ENCODE measurements around the gene NPLOC4. TPM values are rescaled to one million over a fixed set of nuclear protein-coding genes. Genes with fewer than 3 reads are reported as not detected.

NPLOC4 gene
- total and polyA plus RNA-seq, 2 of the 8 experiments (the other 6 are each of a cell fraction or from before 2014, with no cell fraction given): 70.7 to 92.7 TPM

GRCh38 chr17:81667754-81668153 is 30.8 kb upstream of the NPLOC4 start:
- Histone ChIP-seq H4K8ac (ENCODE audit: extremely low read depth, insufficient read depth, low read length) (no peak overlapping the region), H2BK20ac (ENCODE audit: low read length) (no peak overlapping the region), H3K9ac (replicated peaks in 1 of 4; ENCODE audit: extremely low read depth in 1 of 4, low read depth in 3 of 4, low read length in 3 of 4) (no peak overlapping the region), H3K27ac (ENCODE audit: low read depth, low read length) (no peak overlapping the region), H4K91ac (replicated peaks; ENCODE audit: insufficient read length, low read length) (no peak overlapping the region), H3K18ac (ENCODE audit: extremely low read depth, low read length) (no peak overlapping the region), H2AFZ (ENCODE audit: low read length) (no peak overlapping the region), H4K5ac (ENCODE audit: insufficient read length, low read depth, low read length) (no peak overlapping the region), H3K4me2 (ENCODE audit: insufficient read depth in 1 of 2, low read depth in 2 of 2, low read length in 2 of 2) (peak overlapping the region; percentile 18 to 64; a peak in 3 of 4 replicates), H3K79me2 (ENCODE audit: control insufficient read depth in 1 of 2, insufficient read depth in 2 of 2, low read length in 2 of 2) (peaks cover 0 to 24% of the 10 kb centered on the region in 2 experiments; a peak in 2 of 4 replicates), H2BK5ac (ENCODE audit: low read depth, low read length) (no peak overlapping the region), H3K23ac (ENCODE audit: insufficient read length) (no peak overlapping the region), H2BK12ac (ENCODE audit: low read depth, low read length) (no peak overlapping the region), H3K56ac (replicated peaks; ENCODE audit: insufficient read length, low read depth, low read length) (no peak overlapping the region), H4K20me1 (replicated peaks in 1 of 2; ENCODE audit: control insufficient read depth in 1 of 2, insufficient read depth in 2 of 2, low read length in 2 of 2) (peaks cover 8 to 15% of the 10 kb centered on the region in 2 experiments), H3K4me3 (ENCODE audit: extremely low read depth in 1 of 4, insufficient read depth in 2 of 4, low read depth in 3 of 4, low read length in 4 of 4) (peak overlapping the region in 2 of 4 experiments; percentile 10 to 88; a peak in 2 of 8 replicates), H3K9me3 (ENCODE audit: insufficient read depth in 2 of 2, low read depth in 1 of 2, low read length in 1 of 2) (no peaks in the 10 kb centered on the region), H3K14ac (ENCODE audit: insufficient read length) (no peak overlapping the region), H2AK5ac (ENCODE audit: low read depth, low read length) (no peak overlapping the region), H3K36me3 (ENCODE audit: control insufficient read depth in 2 of 4, insufficient read depth in 4 of 4, low read length in 3 of 4) (peaks cover 21 to 47% (median 38%) of the 10 kb centered on the region in 4 experiments), H3K23me2 (ENCODE audit: low read depth, low read length) (peaks cover 4% of the 10 kb centered on the region; the same call in 1 of the 2 replicates), H3K4me1 (replicated peaks in 1 of 4; ENCODE audit: control insufficient read depth in 3 of 4, insufficient read depth in 4 of 4, low read length in 3 of 4) (peaks cover 3 to 11% (median 8%) of the 10 kb centered on the region in 4 experiments), H3K27me3 (replicated peaks in 1 of 4; ENCODE audit: control insufficient read depth in 3 of 4, extremely low read depth in 1 of 4, insufficient read depth in 3 of 4, low read length in 3 of 4) (no peaks in the 10 kb centered on the region), H3K4ac (replicated peaks; ENCODE audit: insufficient read length, low read depth, low read length) (no peak overlapping the region), H2BK15ac (ENCODE audit: low read length) (no peak overlapping the region), H2BK120ac (replicated peaks; ENCODE audit: low read depth, low read length) (no peak overlapping the region), H3K79me1 (ENCODE audit: low read depth, low read length) (peaks cover 8% of the 10 kb centered on the region)
- ChIA-PET CTCF (ENCODE audit: partially characterized antibody) (interaction anchor here (0.8 to 2.2 kb wide), 9 partner anchors 11 to 38 kb away, joined by 3 to 10 read pairs (median 4); partner anchors contain the start of genes MRPL12 and PDE6G), POLR2A (ENCODE audit: partially characterized antibody) (interaction anchor here (0.9 to 9.3 kb wide), 9 partner anchors 8 to 39 kb away, joined by 3 to 65 read pairs (median 5); partner anchors contain the start of genes ARL16, HGS and MRPL12)
- DNase-seq (ENCODE audit: low read depth in 1 of 2, low spot score in 2 of 2) (no peak), FAIRE-seq (no peak)
- WGBS, 2 experiments (ENCODE audit: extremely low coverage in 1 of 2, insufficient coverage in 1 of 2, insufficient read length in 1 of 2, insufficient replicate concordance in 2 of 2, low coverage in 1 of 2, low lambda C conversion rate in 2 of 2, missing lambda C conversion rate in 1 of 2): 83% methylated on average over 15 of the region's 18 CpGs; no CpG with 5 or more reads in 1 of the 2 experiments
- TF ChIP-seq RAD21 (IDR thresholded peaks at IDR 0.05 in 1 of 2, conservative IDR thresholded peaks at IDR 0.05 in 1 of 2; ENCODE audit: low read depth in 2 of 2, low read length in 2 of 2) (peak in 1 of 2 experiments; percentile 27; a peak in 1 of 4 replicates), CTCF (IDR thresholded peaks at IDR 0.05; ENCODE audit: control extremely low read depth in 1 of 3, insufficient read depth in 1 of 3, low read depth in 1 of 3, low read length in 3 of 3) (peak; percentile 35 to 60 (median 45); a peak in 3 of 4 replicates), SIX5 (IDR thresholded peaks at IDR 0.05; ENCODE audit: low read depth, low read length) (no peak)

Data from H1 (cell line).